ENCODE results near the gene UBA6.

The UBA6 gene

GRCh38 chr4:67575232-67576058 is 125.5 kb downstream of the UBA6 start:
- no peak for DNase-seq

GRCh38 chr4:67573193-67573592 is 127.8 kb downstream of the UBA6 start:
- DNase-seq = no peak

- DNase-seq = no peak
Observed at GRCh38 chr4:67571975-67572374, 129.0 kb downstream of the UBA6 start.

- DNase-seq = no peak
Observed at GRCh38 chr4:67570537-67570936, 130.4 kb downstream of the UBA6 start.

- no peak for DNase-seq
Observed at GRCh38 chr4:67568820-67569219, 132.1 kb downstream of the UBA6 start.

- DNase-seq = no peak
Observed at GRCh38 chr4:67566335-67566734, 134.6 kb downstream of the UBA6 start.

- DNase-seq = no peak
Observed at GRCh38 chr4:67565284-67565683, 135.7 kb downstream of the UBA6 start.
